NCI-H2196 (cell line): ENCODE data around the gene IL4.

Experiments used
- DNase-seq: peaks from one replicate; lab custom pipeline; 2025; ENCODE audit not compliant: unreplicated experiment; lab: John Stamatoyannopoulos, UW

IL4 gene

GRCh38 chr5:132657676-132658380 lies 16.0 kb upstream of the IL4 start, which contains the start of gene IL13:
IL13 (plus strand) TSS chr5:132658173; CDS start chr5:132658187, 14 bp downstream.
- no peak for DNase-seq

GRCh38 chr5:132658381-132659302 lies 15.1 kb upstream of the IL4 start:
- no peak for DNase-seq

- no peak for DNase-seq
Observed at GRCh38 chr5:132659598-132660493, 13.9 kb upstream of the IL4 start.

- no peak for DNase-seq
Observed at GRCh38 chr5:132661231-132662003, 12.4 kb upstream of the IL4 start.

GRCh38 chr5:132662004-132662401 lies 11.8 kb upstream of the IL4 start:
- DNase-seq = no peak

GRCh38 chr5:132662925-132663770 lies 10.6 kb upstream of the IL4 start:
- no peak for DNase-seq

- no peak for DNase-seq
Observed at GRCh38 chr5:132663771-132664695, 9.8 kb upstream of the IL4 start.

GRCh38 chr5:132664696-132665209 lies 9.0 kb upstream of the IL4 start:
- DNase-seq = no peak

GRCh38 chr5:132665574-132666080 lies 8.2 kb upstream of the IL4 start:
- DNase-seq = no peak

GRCh38 chr5:132666310-132667123 lies 7.3 kb upstream of the IL4 start:
- no peak for DNase-seq

- no peak for DNase-seq
Observed at GRCh38 chr5:132667309-132667708, 6.5 kb upstream of the IL4 start.

- no peak for DNase-seq
Observed at GRCh38 chr5:132667761-132668705, 5.8 kb upstream of the IL4 start.

- no peak for DNase-seq
Observed at GRCh38 chr5:132668706-132669454, 4.9 kb upstream of the IL4 start.

- DNase-seq = no peak
Observed at GRCh38 chr5:132669455-132669820, 4.4 kb upstream of the IL4 start.
